Measurements from ENCODE around the gene IVD.
A peak's percentile ranks its signal among the peaks of the same experiment; 100 is the strongest.

The IVD gene

DNA sequence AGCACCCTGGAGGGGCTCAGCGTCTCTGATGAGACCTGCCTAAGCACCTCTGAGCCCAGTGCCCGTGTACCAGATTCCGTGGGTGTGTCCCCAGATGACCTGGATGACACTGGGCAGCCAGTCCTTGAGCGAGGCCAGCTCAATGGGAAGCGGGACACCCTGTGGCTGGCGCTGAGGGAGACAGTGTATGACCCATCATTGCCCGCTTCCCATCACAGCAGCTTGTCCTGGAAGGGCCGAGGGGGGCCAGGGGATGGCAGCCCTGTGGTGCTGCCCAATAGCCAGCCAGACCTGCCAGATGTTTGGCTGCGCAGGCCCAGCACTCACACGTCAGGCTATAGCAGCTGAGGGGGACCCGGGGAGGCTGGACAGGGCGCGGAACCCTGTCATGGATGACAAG lies 35.6 kb upstream of the IVD start:
- ChIA-PET POLR2A (ENCODE audit: low non-redundant PET) (interaction anchor here (1.0 kb wide), 1 partner anchor 29 kb away, joined by 3 read pairs; the partner anchor contains the start of gene CCDC9B), CTCF (interaction anchor here (0.6 to 5.9 kb wide), 4 partner anchors 29 to 81 kb away, joined by 3 to 112 read pairs (median 12); partner anchors contain the start of gene CCDC9B)
- TF ChIP-seq, protein P1, sequence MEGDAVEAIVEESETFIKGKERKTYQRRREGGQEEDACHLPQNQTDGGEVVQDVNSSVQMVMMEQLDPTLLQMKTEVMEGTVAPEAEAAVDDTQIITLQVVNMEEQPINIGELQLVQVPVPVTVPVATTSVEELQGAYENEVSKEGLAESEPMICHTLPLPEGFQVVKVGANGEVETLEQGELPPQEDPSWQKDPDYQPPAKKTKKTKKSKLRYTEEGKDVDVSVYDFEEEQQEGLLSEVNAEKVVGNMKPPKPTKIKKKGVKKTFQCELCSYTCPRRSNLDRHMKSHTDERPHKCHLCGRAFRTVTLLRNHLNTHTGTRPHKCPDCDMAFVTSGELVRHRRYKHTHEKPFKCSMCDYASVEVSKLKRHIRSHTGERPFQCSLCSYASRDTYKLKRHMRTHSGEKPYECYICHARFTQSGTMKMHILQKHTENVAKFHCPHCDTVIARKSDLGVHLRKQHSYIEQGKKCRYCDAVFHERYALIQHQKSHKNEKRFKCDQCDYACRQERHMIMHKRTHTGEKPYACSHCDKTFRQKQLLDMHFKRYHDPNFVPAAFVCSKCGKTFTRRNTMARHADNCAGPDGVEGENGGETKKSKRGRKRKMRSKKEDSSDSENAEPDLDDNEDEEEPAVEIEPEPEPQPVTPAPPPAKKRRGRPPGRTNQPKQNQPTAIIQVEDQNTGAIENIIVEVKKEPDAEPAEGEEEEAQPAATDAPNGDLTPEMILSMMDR (conservative IDR thresholded peaks at IDR 0.05; ENCODE audit: low read depth), result no peak
- H3K27ac ChIP-seq, result no peak overlapping the region
- no peak for DNase-seq (ENCODE audit: low spot score)

GRCh38 chr15:40372981-40373380 lies 32.6 kb upstream of the IVD start:
- CTCF ChIA-PET, result interaction anchor here (0.9 to 1.4 kb wide), 2 partner anchors 49 to 94 kb away, joined by 3 to 5 read pairs; no protein-coding TSS in a partner anchor
- POLR2A ChIA-PET (ENCODE audit: low non-redundant PET), result no interaction called here
- TF ChIP-seq, protein P1 (conservative IDR thresholded peaks at IDR 0.05; ENCODE audit: low read depth), result no peak
- no peak for DNase-seq (ENCODE audit: low spot score)
- H3K27ac ChIP-seq, result no peak overlapping the region

DNA sequence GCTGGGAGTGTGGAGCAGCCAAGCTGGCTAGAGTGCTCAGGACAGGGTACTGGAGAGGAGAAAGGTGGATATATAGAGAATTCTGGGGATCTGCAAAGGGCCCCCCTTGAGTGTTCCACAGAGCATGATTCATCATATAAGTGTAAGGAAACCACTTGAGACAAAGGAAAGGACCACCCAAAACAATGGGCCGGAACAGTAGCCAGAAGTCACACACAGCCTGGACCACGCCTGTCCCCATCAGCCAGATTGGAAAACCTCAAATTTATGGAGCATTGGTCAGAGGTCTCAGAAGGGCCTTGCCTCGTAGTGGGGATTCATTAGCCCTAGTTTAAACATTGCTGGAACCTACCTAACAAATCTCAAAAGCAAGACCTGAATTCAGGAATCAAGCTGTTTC lies 28.0 kb upstream of the IVD start:
- TF ChIP-seq, protein P1 (conservative IDR thresholded peaks at IDR 0.05; ENCODE audit: low read depth), result no peak
- ChIA-PET CTCF (interaction anchor here (1.2 kb wide), 1 partner anchor 9 kb away, joined by 5 read pairs; no protein-coding TSS in a partner anchor), POLR2A (ENCODE audit: low non-redundant PET) (no interaction called here)
- DNase-seq (ENCODE audit: low spot score), result no peak
- no peak overlapping the region for H3K27ac ChIP-seq

DNA sequence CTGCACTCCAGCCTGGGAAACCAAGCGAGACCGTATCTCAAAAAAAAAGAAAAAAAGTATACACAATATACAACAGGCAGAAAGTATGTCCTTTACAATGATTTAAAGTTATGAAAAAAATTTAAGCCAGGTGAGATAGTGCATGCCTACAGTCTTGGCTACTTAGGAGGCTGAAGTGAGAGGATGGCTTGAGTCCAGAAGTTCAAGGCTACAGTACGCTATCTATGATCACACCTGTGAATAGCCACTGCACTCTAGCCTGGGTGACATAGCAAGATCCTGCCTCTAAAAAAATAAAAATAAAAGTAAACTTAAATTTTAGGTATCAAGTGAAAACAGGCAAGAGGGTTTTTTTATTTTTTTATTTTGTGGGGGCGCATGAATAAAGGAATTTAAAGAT lies 26.2 kb upstream of the IVD start:
- CTCF ChIA-PET, result interaction anchor here (0.8 to 1.2 kb wide), 3 partner anchors 12 to 70 kb away, joined by 3 to 7 read pairs (median 3); no protein-coding TSS in a partner anchor
- peak overlapping the region; percentile 91 for H3K27ac ChIP-seq
- TF ChIP-seq, protein P1 (conservative IDR thresholded peaks at IDR 0.05; ENCODE audit: low read depth), result no peak
- no peak for DNase-seq (ENCODE audit: low spot score)
- POLR2A ChIA-PET (ENCODE audit: low non-redundant PET), result interaction anchor here (0.7 kb wide), 1 partner anchor 1010 kb away, joined by 6 read pairs; no protein-coding TSS in a partner anchor

GRCh38 chr15:40379853-40380252 lies 25.7 kb upstream of the IVD start:
- TF ChIP-seq, protein P1 (conservative IDR thresholded peaks at IDR 0.05; ENCODE audit: low read depth), result no peak
- ChIA-PET CTCF (interaction anchor here (0.6 to 0.9 kb wide), 3 partner anchors 42 to 70 kb away, joined by 3 read pairs; no protein-coding TSS in a partner anchor), POLR2A (ENCODE audit: low non-redundant PET) (no interaction called here)
- peak; percentile 95 for DNase-seq (ENCODE audit: low spot score)
- peak overlapping the region; percentile 91 for H3K27ac ChIP-seq

DNA sequence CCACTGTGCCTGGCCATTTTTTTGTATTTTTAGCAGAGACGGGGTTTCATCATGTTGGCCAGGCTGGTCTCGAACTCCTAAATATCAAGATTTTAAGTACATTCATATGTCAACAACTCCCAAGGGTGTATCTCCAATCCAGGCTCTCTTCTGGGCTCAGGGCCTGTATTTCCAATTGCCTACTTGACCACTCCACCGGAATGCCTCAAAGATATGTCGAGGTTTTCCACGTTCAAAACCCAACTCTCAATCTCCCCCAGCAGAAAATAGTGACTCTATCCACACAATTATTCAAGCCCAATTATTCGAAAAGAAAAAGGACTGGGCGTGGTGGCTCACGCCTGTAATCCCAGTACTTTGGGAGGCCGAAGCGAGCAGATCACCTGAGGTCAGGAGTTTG lies 25.0 kb upstream of the IVD start:
- no peak for DNase-seq (ENCODE audit: low spot score)
- peak overlapping the region; percentile 91 for H3K27ac ChIP-seq
- ChIA-PET POLR2A (ENCODE audit: low non-redundant PET) (no interaction called here), CTCF (no interaction called here)
- TF ChIP-seq, protein P1 (conservative IDR thresholded peaks at IDR 0.05; ENCODE audit: low read depth), result no peak
